Kidney (tissue), 14 donors: Measurements from ENCODE around the gene ABHD2. TPM values are rescaled to one million over a fixed set of nuclear protein-coding genes. Genes with fewer than 3 reads are reported as not detected.

Experiments
- DNase-seq, 5 donors: peaks; one replicate each; pipeline ENCODE4 v3.0.0-alpha.2; 2013 to 2020
- FAIRE-seq: peaks from 2 replicates; lab custom pipeline; 2012; peaks lifted over from hg19 to GRCh38; lab: Jason Lieb, UNC
- H3K27ac ChIP-seq, 2 donors: one replicate each; pipeline ENCODE4 v1.7.0; 2013; ENCODE audit warnings: low read depth in 2 of 2, low read length in 2 of 2, inconsistent platforms in 1 of 2
- H3K27me3 ChIP-seq: one replicate; pipeline ENCODE4 v1.7.1; 2013; ENCODE audit warnings: low read length, inconsistent platforms; ENCODE audit not compliant: control insufficient read depth, insufficient read depth
- H3K36me3 ChIP-seq, 3 donors: one replicate each; pipeline versions ENCODE4 v1.7.0 to v1.7.1; 2013; ENCODE audit warnings: low read length in 3 of 3, control low read depth in 1 of 3, inconsistent platforms in 1 of 3; ENCODE audit not compliant: insufficient read depth in 3 of 3, control insufficient read depth in 2 of 3
- H3K4me1 ChIP-seq, 3 donors: one replicate each; pipeline versions ENCODE4 v1.7.0 to v1.7.1; 2013; ENCODE audit warnings: low read length in 3 of 3, inconsistent platforms in 1 of 3, low read depth in 1 of 3; ENCODE audit not compliant: control insufficient read depth in 2 of 3, insufficient read depth in 2 of 3
- H3K4me3 ChIP-seq, 3 donors: one replicate each; pipeline versions ENCODE4 v1.7.0 to v1.8.1; 2013; ENCODE audit warnings: low read length in 3 of 3, control low read depth in 1 of 3, inconsistent platforms in 1 of 3
- H3K9ac ChIP-seq, 3 donors: one replicate each; pipeline versions ENCODE4 v1.7.0 to v1.7.1; 2013; ENCODE audit warnings: low read length in 3 of 3, control low read depth in 1 of 3, inconsistent platforms in 1 of 3
- H3K9me3 ChIP-seq, 3 donors: one replicate each; pipeline versions ENCODE4 v1.7.0 to v1.7.1; 2013; ENCODE audit warnings: low read length in 3 of 3, control low read depth in 1 of 3, inconsistent platforms in 1 of 3; ENCODE audit not compliant: control insufficient read depth in 2 of 3, insufficient read depth in 1 of 3
- CTCF ChIP-seq: IDR thresholded peaks from 3 replicates; pipeline ENCODE4 v1.5.1; 2012; ENCODE audit warnings: mild to moderate bottlenecking, moderate library complexity, borderline replicate concordance; ENCODE audit not compliant: insufficient read depth; ENCODE audit errors: extremely low read depth
- intact Hi-C: fragments of 100-400 bp; cut with DNase I; formaldehyde crosslinking; loops from one replicate; pipeline ENCODE4 v1.11.1; 2022
- polyA plus RNA-seq: library from polyadenylated mRNA; stranded (reverse); fragments of 350-450 nt; fragmentation: Illumina TruSeq; extraction: RNeasy Lipid Tissue Mini Kit (QIAGEN cat#74804); gene quantifications from one replicate; pipeline ENCODE4 v1.2.3, GENCODE V29; 2014; ENCODE audit warnings: low read depth, low replicate concordance; ENCODE audit not compliant: insufficient read depth
- total RNA-seq: library from RNA; stranded (reverse); fragmentation: NEBNext Ultra II Directional; extraction: Animal tissue kit (Norgen Biotek cat#: 25700); gene quantifications from one replicate; pipeline ENCODE4 v1.2.1, GENCODE V29; 2021
- donor health status: control.
- donor health status: control.
- donor health status: control.
- donor health status: control.
- donor health status: control.
- donor health status: DM: yes; HTN: yes; CAD: no.
- donor health status: Normal renal cell carcinoma (clear cell type).

Gene ABHD2
- total and polyA plus RNA-seq, 2 donors from 2014 or later = 13.3 to 123 TPM

- no peaks in the 10 kb centered on the region for H3K4me1 ChIP-seq
- FAIRE-seq (no peak), DNase-seq (no peak)
- TF ChIP-seq CTCF = no peak
- peaks cover 0 to 16% (median 0%) of the 10 kb centered on the region in 3 donors for H3K9me3 ChIP-seq
- intact Hi-C loops = no loop called here
- H3K4me3 ChIP-seq = no peak overlapping the region
- no peak overlapping the region for H3K27ac ChIP-seq
- H3K27me3 ChIP-seq = no peaks in the 10 kb centered on the region
- no peak overlapping the region for H3K9ac ChIP-seq
- H3K36me3 ChIP-seq = no peaks in the 10 kb centered on the region
These were observed 17.8 kb upstream of the ABHD2 start for GRCh38 chr15:89070197-89071124.

- TF ChIP-seq CTCF = no peak
- H3K4me1 ChIP-seq = no peaks in the 10 kb centered on the region
- H3K9ac ChIP-seq = no peak overlapping the region
- FAIRE-seq (no peak), DNase-seq (no peak)
- H3K27ac ChIP-seq = no peak overlapping the region
- no peak overlapping the region for H3K4me3 ChIP-seq
- H3K9me3 ChIP-seq = peaks cover 0 to 14% (median 0%) of the 10 kb centered on the region in 3 donors
- H3K27me3 ChIP-seq = no peaks in the 10 kb centered on the region
- intact Hi-C loops = no loop called here
- H3K36me3 ChIP-seq = no peaks in the 10 kb centered on the region
These were observed 16.8 kb upstream of the ABHD2 start for GRCh38 chr15:89071471-89071870.

GRCh38 chr15:89072277-89072869 is 15.9 kb upstream of the ABHD2 start:
- Histone ChIP-seq H3K4me3 (no peak overlapping the region), H3K27me3 (no peaks in the 10 kb centered on the region), H3K36me3 (no peaks in the 10 kb centered on the region), H3K27ac (no peak overlapping the region), H3K4me1 (no peaks in the 10 kb centered on the region), H3K9ac (no peak overlapping the region), H3K9me3 (peaks cover 0 to 5% (median 0%) of the 10 kb centered on the region in 3 donors)
- TF ChIP-seq CTCF = no peak
- intact Hi-C loops = no loop called here
- DNase-seq (no peak), FAIRE-seq (no peak)
